ENCODE data around the gene ACTR3C.

- no peak for TF ChIP-seq CTCF (conservative IDR thresholded peaks at IDR 0.05 in 1 of 2, IDR thresholded peaks at IDR 0.05 in 1 of 2; ENCODE audit: low read depth in 1 of 2, low read length in 2 of 2)
- no peak for TF ChIP-seq EZH2 (IDR thresholded peaks at IDR 0.05; ENCODE audit: low read length, missing control alignments)
Observed at GRCh38 chr7:150372271-150373048, 49.1 kb upstream of the ACTR3C start.

Data from fibroblast of lung (primary cell).